CD4-positive, alpha-beta T cell treated with Interleukin-2 at 100 ng/mL for 4 hours (primary cell): ENCODE results near the gene ETV7.
"Not testable (repeated sequence)": the region's sequence is repeated elsewhere in the genome, so short reads cannot be mapped to it uniquely, and the experiment has no call there.

Experiments
- DNase-seq: peaks from one replicate; pipeline ENCODE4 v3.0.0-alpha.2; 2020; ENCODE audit warnings: low spot score

Gene ETV7

DNA sequence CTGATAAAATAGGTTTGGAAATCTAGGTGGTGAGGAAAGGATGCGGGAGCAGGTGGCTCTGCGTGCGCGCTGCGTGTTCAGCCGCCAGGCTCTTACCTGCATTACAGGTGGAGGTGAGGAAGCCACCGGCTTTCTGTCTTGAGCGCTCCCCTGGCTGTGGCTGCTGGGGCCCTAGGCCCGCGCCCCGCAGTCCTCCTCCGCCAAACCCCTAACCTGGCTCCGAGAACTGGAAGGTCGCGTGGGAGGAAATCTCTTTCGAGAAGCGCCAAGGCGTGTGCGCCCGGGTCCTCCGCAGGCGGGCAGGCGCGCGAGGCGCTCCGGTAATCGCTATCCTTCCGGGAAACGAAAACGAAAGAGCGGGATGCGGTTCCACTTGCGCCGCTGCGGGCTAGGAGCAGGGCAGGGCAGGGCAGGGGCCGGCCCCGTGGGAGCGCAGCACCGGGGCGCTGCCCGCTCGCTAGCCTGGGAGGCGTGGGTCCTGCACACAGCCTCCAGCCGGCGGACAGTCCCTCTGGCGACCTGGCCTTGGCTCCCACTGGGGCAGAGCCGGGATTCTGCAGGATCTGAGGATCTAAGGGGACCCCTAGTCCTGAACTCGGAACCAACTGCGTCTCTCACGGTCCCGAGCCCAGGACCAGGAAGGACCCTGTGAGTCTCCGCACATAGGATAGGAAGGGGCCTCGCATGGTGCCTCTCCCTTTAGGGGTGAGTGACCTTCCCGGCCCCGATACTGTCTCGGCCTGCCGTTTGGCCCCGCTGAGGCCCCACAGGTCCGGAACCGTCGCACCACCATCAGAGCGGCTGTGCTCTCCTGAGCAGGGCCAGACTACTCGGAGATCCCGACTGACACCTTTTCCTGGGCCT lies at the start of gene ETV7:
ETV7 (minus strand) TSS at position 230 of the 864 bp plus-strand sequence; CDS start at position 102, 128 bp downstream.
- DNase-seq = peak; percentile 50

DNA sequence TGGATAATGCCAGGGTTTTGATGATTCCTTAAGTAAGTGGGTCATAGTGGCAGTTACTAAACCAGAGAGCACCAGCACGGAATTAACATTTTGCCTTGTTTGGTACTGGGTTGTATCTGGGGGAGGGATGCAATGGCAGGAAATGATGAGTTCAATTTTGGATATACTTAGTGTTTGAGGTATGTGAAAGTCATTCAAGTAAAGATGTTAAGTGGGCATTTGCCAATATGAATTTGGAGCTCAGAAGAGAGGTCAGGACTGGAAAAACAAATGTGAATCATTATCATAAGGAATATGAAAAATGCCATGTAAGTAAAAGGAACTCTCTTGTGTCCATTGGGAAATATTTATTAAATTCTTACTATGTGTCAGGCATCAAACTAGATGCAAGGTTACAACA lies 49.0 kb upstream of the ETV7 start:
- no peak for DNase-seq

GRCh38 chr6:36432151-36432671 lies 44.7 kb upstream of the ETV7 start:
- DNase-seq = no peak

- no peak for DNase-seq
These were observed 43.7 kb upstream of the ETV7 start for GRCh38 chr6:36431197-36431596.

DNA sequence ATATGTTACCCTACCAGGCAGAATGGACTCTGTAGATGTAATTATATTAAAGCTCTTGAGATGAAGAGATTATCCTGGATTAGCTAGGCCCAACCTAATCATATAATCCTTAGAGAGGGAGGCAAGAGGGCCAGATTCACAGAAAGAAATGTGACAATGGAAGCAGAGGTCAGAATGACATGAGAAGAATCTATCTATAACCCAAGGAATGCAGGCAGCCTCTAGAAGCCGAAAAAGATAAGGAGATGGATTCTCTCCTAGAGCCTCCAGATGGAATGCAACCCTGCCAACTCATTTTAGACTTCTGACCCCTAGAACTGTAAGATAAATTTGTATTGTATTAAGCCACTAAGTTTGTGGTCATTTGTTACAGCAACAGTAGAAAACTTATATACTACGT lies 42.9 kb upstream of the ETV7 start:
- no peak for DNase-seq

- no peak for DNase-seq
These were observed 41.4 kb upstream of the ETV7 start for GRCh38 chr6:36428911-36429310.

DNA sequence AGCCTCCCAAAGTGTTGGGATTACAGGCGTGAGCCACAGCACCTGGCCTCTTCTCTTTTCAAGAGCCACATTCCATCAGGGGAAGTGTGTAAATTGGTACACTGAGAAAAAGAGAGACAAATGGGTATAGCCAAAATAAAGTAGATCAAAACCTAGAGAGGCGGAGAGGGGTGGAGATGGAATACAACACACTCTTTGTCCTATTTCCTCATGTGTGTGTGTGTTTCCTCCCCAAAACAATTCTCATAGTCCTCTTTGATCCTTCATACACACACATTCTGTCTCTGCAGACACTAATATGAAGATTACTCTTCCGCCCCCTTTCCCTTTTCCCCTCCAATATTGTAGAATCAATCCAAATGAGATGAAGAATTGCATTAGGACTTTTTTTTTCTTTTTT lies 39.2 kb upstream of the ETV7 start:
- DNase-seq = no peak

- DNase-seq = peak; percentile 98
These were observed 35.8 kb upstream of the ETV7 start for GRCh38 chr6:36423101-36423824.

DNA sequence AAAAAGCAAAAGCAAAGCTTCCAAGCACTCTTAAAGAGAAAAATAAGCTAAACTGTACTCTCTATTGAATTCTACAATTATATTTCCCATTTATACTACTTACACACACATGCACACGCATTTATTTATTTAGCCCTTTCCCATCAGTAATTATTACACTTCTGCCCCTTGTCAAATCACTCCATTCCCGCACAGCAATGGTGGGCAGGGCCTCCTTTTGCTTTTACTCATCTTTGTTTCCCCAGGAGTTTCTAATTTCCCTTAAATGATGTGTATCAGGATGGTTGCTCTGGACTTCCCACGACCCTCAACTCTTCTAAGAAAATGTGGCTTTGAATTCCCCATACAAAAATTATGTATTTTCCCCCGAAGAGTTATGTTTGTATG lies 35.2 kb upstream of the ETV7 start:
- DNase-seq = no peak

DNA sequence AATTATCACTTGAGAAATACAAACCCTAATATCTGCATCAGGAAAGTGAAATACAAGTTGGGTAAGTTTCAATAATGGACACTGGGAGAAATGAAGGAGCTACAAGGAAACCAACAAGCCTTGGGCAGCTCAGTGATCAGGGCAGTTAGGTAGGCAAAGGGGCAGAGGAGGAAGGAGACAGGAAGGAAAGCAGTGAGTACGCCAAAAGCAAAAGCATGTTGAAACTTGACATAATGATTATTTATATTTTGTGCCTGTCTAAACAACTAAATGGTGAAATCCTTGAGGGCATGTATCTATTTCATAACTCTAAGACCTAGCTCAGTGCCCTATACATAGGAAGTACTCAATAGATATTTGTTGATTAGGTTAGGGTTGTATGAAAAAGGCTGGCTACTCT lies 31.8 kb upstream of the ETV7 start:
- DNase-seq = no peak

DNA sequence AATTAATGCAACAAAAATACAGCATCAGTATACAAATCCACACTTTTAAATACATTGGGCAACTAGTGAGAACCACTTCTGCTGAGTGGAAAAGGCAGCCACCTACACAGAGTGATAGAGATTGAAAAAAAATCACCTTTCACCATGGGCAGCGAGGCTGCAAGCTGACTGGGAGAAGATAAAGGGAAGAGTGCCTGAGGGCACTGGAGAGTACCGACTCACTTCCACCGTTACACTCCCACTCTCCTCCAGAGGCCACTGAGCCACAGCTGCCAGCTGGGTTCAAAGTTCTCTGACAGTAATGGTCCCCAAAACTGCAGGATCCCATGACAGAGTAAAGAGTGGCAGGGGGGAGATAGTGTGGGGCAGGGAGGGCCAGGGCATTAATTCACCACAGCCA lies 31.1 kb upstream of the ETV7 start:
- no peak for DNase-seq

- DNase-seq = no peak
These were observed 27.0 kb upstream of the ETV7 start for GRCh38 chr6:36414481-36414880.

DNA sequence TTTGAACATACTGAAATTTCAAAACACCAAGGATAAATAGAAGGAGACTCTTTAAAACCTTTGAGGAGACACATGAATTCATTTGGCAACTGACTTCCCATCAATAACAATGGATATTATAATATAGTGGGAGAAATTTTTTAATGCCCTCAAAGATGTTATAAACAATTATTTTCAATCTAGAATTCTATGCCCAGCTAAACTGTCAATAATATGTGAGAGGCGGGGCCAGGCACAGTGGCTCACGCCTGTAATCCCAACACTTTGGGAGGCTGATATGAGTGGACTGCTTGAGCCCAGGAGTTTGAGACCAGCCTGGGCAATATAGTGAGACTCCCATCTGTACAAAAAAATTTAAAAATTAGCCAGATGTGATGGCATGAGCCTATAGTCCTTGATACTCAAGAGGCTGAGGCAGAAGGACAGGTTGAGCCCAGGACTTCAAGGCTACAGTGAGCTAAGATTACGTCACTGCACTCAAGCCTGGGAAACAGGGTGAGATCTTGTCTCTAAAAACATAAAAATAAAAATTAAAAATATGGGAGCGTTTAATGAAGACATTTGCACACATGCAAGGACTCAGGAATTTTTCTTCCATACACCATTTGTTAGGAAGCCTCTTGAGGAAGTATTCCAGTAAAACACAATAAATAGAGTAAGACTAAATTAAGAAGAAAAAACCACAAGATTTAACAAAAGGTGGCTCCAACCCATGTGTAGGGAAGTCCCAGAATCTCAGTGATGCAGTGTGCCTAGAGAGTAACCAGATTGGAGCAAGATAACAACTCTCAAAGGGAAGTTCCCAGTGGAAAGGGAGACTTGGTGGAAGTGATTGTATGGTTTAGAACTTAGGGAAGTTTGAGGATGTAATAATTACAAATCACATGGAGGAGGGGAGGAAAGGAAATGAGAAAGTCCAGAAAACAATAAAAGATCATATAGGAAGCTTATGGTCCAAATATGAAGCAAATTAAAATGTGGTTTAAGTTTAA lies 26.3 kb upstream of the ETV7 start:
- no peak for DNase-seq

GRCh38 chr6:36409718-36410117 lies 22.2 kb upstream of the ETV7 start:
- DNase-seq = not testable (repeated sequence)

GRCh38 chr6:36404164-36404563 lies 16.7 kb upstream of the ETV7 start:
- no peak for DNase-seq

- DNase-seq = no peak
These were observed 15.0 kb upstream of the ETV7 start for GRCh38 chr6:36402481-36402880.

DNA sequence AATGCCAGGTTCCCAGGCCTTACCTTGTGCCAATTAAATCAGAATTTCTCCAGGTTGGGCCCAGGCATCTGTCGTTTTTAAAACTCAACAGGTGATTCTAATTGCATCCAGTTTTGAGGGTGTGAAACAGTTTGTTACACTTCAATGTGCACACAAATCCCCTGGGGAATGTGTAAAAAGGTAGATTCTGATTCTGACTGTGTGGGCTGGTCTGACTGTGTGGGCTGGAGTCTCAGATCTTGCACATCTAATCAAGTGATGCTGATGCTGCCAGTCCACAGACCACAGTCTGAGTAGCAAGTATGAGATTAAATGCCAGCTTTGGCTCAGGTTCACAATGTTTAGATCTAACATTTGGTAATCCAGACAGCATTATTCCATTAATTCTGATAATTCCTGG lies 12.5 kb upstream of the ETV7 start:
- no peak for DNase-seq

- no peak for DNase-seq
These were observed 5.2 kb upstream of the ETV7 start for GRCh38 chr6:36392621-36393020.

DNA sequence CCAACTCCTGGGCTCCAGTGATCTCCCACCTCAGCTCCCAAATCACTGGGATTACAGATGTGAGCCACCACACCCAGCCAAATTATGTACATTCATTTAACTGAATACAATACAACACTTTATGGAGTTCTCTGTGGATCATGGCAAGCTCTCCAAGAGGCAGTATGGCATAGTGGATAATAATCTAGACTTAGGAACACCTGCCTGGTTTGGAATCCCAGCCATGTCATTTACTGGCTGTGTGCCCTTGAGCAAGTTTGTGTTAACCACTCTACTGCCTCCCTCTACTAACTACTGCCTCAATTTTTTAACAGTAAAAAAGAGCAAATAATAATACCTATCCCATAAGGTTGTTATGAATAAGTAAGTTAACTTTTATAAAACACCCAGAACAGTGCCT lies 1.9 kb upstream of the ETV7 start:
- DNase-seq = no peak

- peak; percentile 16 for DNase-seq
These were observed 702 bp downstream of the ETV7 start for GRCh38 chr6:36386495-36387439.

DNA sequence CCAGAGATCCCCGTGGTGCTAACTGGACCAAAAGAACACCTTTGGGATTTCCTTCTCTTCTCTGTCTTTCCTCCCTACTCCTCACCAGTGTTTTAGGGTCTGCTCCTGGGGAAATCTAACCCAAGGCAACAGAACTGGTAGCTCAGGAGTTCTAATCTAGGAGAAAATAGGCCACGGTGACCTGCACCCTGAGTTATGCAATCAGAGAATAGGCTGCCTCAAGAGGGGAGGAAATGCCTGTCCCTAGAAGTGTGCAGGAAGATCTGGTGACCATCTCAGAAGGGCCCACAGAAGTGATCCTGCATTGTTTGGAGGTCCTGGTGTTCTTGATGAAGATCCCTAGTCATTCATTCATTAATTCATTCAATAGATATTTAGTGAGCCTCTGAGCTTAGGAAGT lies 3.4 kb downstream of the ETV7 start:
- no peak for DNase-seq
